WTC11 (cell line): ENCODE measurements around the gene TCF12. TPM values are rescaled to one million over a fixed set of nuclear protein-coding genes. Genes with fewer than 3 reads are reported as not detected.

Experiments used
- ATAC-seq: fragments of 200-7000 bp; cut with Tn5 transposase; 2 replicates; pipeline ENCODE4 v1.10.0; 2021; ENCODE audit warnings: mild to moderate bottlenecking, moderate library complexity
- CTCF ChIA-PET: fragments of 300-600 bp; sonication (Branson Sonifier 250); formaldehyde crosslinking; loops from one replicate; lab custom pipeline; 2021; ENCODE audit warnings: antibody characterized with exemption; lab: Charles Lee
- POLR2A ChIA-PET: fragments of 350-600 bp; sonication (Branson Sonifier 250); formaldehyde crosslinking; loops from one replicate; lab custom pipeline; 2021; ENCODE audit warnings: antibody characterized with exemption; lab: Charles Lee
- DNase-seq: peaks from one replicate; pipeline ENCODE4 v3.0.0; 2021; ENCODE audit warnings: low spot score
- H3K27ac Mint-ChIP-seq: 2 replicates; pipeline ENCODE4 v1.8.0; 2021; ENCODE audit warnings: mixed read lengths
- H3K27me3 Mint-ChIP-seq: 2 replicates; pipeline ENCODE4 v1.8.0; 2021; ENCODE audit warnings: low read depth, mild to moderate bottlenecking, moderate library complexity, mixed read lengths
- H3K36me3 Mint-ChIP-seq: 2 replicates; pipeline ENCODE4 v1.8.0; 2021; ENCODE audit warnings: mixed read lengths
- H3K4me1 Mint-ChIP-seq: 2 replicates; pipeline ENCODE4 v1.8.0; 2022; ENCODE audit warnings: mixed read lengths
- H3K4me3 Mint-ChIP-seq: 2 replicates; pipeline ENCODE4 v1.8.0; 2021; ENCODE audit warnings: mild to moderate bottlenecking, moderate library complexity, mixed read lengths
- H3K9me3 Mint-ChIP-seq: 2 replicates; pipeline ENCODE4 v1.8.0; 2021; ENCODE audit warnings: mixed read lengths
- AR ChIP-seq: fragments of 250-450 bp; sonication (Bioruptor Pico); IDR thresholded peaks from 2 replicates; pipeline ENCODE4 v1.9.0; 2021; ENCODE audit warnings: mild to moderate bottlenecking
- ATF1 ChIP-seq: sonication (generic); formaldehyde crosslinking; IDR thresholded peaks from 2 replicates; pipeline ENCODE4 v1.8.1; 2023; ENCODE audit warnings: mild to moderate bottlenecking, moderate library complexity, missing genetic modification reagents
- CREB1 ChIP-seq: sonication (generic); formaldehyde crosslinking; IDR thresholded peaks from 2 replicates; pipeline ENCODE4 v1.8.0; 2023; ENCODE audit warnings: mild to moderate bottlenecking, missing genetic modification reagents
- CREM ChIP-seq: sonication (generic); formaldehyde crosslinking; IDR thresholded peaks from 2 replicates; pipeline ENCODE4 v1.8.1; 2022; ENCODE audit warnings: mild to moderate bottlenecking, missing genetic modification reagents, moderate library complexity
- FOXP1 ChIP-seq: sonication (generic); formaldehyde crosslinking; IDR thresholded peaks from 2 replicates; pipeline ENCODE4 v1.8.0; 2022; ENCODE audit warnings: missing genetic modification reagents, mild to moderate bottlenecking, moderate library complexity, borderline replicate concordance
- GABPB1 ChIP-seq: sonication (generic); formaldehyde crosslinking; IDR thresholded peaks from 2 replicates; pipeline ENCODE4 v1.8.1; 2023; ENCODE audit warnings: mild to moderate bottlenecking, missing genetic modification reagents
- GTF2I ChIP-seq: fragments of 250-450 bp; sonication (Bioruptor Pico); conservative IDR thresholded peaks from 2 replicates; pipeline ENCODE4 v1.4.0; 2021; ENCODE audit warnings: mild to moderate bottlenecking
- HMGXB4 ChIP-seq: sonication (generic); formaldehyde crosslinking; IDR thresholded peaks from 2 replicates; pipeline ENCODE4 v1.8.1; 2023; ENCODE audit warnings: mild to moderate bottlenecking, moderate library complexity, missing genetic modification reagents
- MXD4 ChIP-seq: fragments of 250-450 bp; sonication (Bioruptor Pico); IDR thresholded peaks from 2 replicates; pipeline ENCODE4 v1.8.0; 2021; ENCODE audit warnings: mild to moderate bottlenecking, moderate library complexity, borderline replicate concordance
- NFATC4 ChIP-seq: fragments of 250-450 bp; sonication (Bioruptor Pico); IDR thresholded peaks from 2 replicates; pipeline ENCODE4 v1.9.0; 2021; ENCODE audit warnings: mild to moderate bottlenecking
- NFYB ChIP-seq: sonication (generic); formaldehyde crosslinking; conservative IDR thresholded peaks from 2 replicates; pipeline ENCODE4 v1.8.0; 2022; ENCODE audit warnings: low read depth, missing genetic modification reagents
- TP53 ChIP-seq: sonication (generic); formaldehyde crosslinking; IDR thresholded peaks from 2 replicates; pipeline ENCODE4 v1.8.1; 2023; ENCODE audit warnings: mild to moderate bottlenecking, missing genetic modification reagents
- USF1 ChIP-seq: sonication (generic); formaldehyde crosslinking; IDR thresholded peaks from 2 replicates; pipeline ENCODE4 v1.8.0; 2022; ENCODE audit warnings: mild to moderate bottlenecking, missing genetic modification reagents
- ZNF121 ChIP-seq: sonication (generic); formaldehyde crosslinking; IDR thresholded peaks from 2 replicates; pipeline ENCODE4 v1.8.0; 2023; ENCODE audit warnings: missing genetic modification reagents
- ZNF219 ChIP-seq: sonication (generic); formaldehyde crosslinking; IDR thresholded peaks from 2 replicates; pipeline ENCODE4 v1.8.0; 2023; ENCODE audit warnings: missing genetic modification reagents, mild to moderate bottlenecking, borderline replicate concordance
- ZNF532 ChIP-seq: fragments of 250-450 bp; sonication (Bioruptor Pico); IDR thresholded peaks from 2 replicates; pipeline ENCODE4 v1.9.0; 2021; ENCODE audit warnings: mild to moderate bottlenecking, borderline replicate concordance
- total RNA-seq: library from RNA; stranded (reverse); gene quantifications from 3 replicates; pipeline ENCODE4 v1.2.3, GENCODE V29; 2021
- TF ChIP-seq, protein P1 (sequence below): fragments of 250-450 bp; sonication (Bioruptor Pico); IDR thresholded peaks from 2 replicates; pipeline ENCODE4 v1.8.0; 2021; ENCODE audit warnings: mild to moderate bottlenecking

Gene TCF12
- total RNA-seq, 1 experiment from 2014 or later = 73.2 TPM

DNA sequence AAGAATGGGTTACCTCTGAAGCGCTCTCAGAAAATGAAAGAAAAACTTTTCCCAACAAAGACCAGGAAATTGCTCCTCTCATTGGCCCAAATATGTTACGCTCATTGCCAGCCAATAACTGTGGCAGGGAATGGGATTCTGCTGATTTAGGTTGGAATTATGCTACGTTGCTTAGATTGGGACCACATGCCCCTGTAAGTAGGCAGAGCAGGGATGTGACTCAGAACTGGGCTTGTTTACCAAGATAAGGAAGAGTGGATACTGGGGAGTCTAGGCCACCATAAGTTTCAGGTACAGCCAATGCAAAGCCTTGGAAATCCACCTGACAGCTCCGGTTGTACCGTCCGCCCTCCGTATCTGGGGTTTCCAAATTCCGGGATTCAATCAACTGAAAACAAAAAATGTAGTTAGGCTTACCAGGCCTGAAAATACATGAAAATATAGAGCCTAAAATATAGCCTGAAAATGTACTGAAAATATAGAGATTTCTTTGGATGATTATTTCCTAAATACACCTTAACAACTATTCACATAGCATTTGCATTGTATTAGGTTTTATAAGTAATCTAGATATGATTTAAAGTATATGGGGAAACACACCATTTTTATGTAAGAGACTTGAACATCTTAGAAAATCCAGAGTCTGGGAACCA lies 1.5 kb upstream of the TCF12 start (continued):
- TF ChIP-seq USF1 (CRISPR knock-in tag) = no peak
- TF ChIP-seq, all 79 proteins: peak for 0

- Mint-ChIP-seq H3K4me3 (peak overlapping the region; percentile 75), H3K4me1 (peaks cover 34% of the 10 kb centered on the region), H3K36me3 (peaks cover 24% of the 10 kb centered on the region), H3K9me3 (peaks cover 14% of the 10 kb centered on the region), H3K27ac (no peak overlapping the region), H3K27me3 (peaks cover 17% of the 10 kb centered on the region)
- ChIA-PET CTCF (interaction anchor here (0.6 to 1.1 kb wide), 5 partner anchors 25 to 427 kb away, joined by 3 to 6 read pairs (median 3); no protein-coding TSS in a partner anchor), POLR2A (interaction anchor here (0.6 to 1.7 kb wide), 3 partner anchors 11 to 184 kb away, joined by 3 to 25 read pairs (median 5); partner anchors contain the start of gene ZNF280D)
- no peak for TF ChIP-seq HMGXB4
- no peak for TF ChIP-seq MXD4 (CRISPR knock-in tag)
- no peak for TF ChIP-seq ATF1 (CRISPR knock-in tag)
- TF ChIP-seq CREM (CRISPR knock-in tag) = no peak
- TF ChIP-seq FOXP1 = no peak
- no peak for TF ChIP-seq GTF2I (CRISPR knock-in tag)
- no peak for TF ChIP-seq TP53 (CRISPR knock-in tag)
- no peak for TF ChIP-seq NFATC4
- no peak for TF ChIP-seq ZNF219 (CRISPR knock-in tag)
- TF ChIP-seq, protein P1, sequence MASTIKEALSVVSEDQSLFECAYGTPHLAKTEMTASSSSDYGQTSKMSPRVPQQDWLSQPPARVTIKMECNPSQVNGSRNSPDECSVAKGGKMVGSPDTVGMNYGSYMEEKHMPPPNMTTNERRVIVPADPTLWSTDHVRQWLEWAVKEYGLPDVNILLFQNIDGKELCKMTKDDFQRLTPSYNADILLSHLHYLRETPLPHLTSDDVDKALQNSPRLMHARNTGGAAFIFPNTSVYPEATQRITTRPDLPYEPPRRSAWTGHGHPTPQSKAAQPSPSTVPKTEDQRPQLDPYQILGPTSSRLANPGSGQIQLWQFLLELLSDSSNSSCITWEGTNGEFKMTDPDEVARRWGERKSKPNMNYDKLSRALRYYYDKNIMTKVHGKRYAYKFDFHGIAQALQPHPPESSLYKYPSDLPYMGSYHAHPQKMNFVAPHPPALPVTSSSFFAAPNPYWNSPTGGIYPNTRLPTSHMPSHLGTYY (CRISPR knock-in tag) = no peak
- no peak for TF ChIP-seq AR
- no peak for TF ChIP-seq GABPB1
- no peak for TF ChIP-seq ZNF532 (CRISPR knock-in tag)
- no peak for TF ChIP-seq CREB1
- no peak for TF ChIP-seq NFYB (CRISPR knock-in tag)
- no peak for TF ChIP-seq ZNF121 (CRISPR knock-in tag)
- DNase-seq (no peak), ATAC-seq (no peak)
Observed at GRCh38 chr15:56917652-56918045, 795 bp upstream of the TCF12 start.
